ENCODE measurements around the gene PTPRD.
A peak's percentile ranks its signal among the peaks of the same experiment; 100 is the strongest.

Gene PTPRD

DNA sequence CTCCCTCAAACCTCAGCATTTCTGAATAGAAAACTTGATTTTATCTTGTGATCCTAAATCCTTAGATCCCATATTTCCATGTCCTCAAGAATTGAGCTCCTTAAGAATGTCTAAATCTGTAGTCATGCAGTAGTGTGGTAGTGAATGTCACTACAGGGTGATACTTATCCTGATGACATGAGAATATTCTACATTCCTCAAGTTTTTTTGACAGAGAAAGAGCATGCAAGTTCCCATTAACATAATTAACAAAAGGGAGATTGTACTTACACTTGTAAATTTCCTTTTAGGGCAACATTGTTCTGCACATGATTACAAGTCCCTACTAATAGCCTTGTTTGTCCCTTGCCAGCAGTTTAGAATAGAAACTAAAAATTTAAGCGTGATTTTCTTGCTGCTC, 352.3 kb downstream of the PTPRD start:
- no peak for DNase-seq

DNA sequence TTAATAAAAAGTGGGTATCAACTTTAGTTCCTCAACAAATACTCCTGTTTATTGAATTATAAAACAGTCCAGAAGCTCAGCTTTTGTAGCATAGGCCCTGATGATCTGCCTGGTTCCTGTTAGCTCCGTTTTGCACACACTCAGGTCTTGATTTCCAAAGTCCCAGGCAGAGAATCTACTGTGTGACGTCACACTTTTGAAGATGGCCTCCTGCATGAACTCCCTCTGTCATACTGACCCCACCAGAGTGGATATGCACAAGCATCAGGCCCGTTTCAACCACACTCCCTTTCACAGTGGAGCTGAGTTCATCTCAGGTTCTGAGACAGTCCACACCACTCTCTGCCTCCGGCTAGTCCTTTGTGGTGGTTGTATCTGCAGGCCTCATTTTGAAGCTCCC, 353.1 kb downstream of the PTPRD start:
- no peak for DNase-seq

DNA sequence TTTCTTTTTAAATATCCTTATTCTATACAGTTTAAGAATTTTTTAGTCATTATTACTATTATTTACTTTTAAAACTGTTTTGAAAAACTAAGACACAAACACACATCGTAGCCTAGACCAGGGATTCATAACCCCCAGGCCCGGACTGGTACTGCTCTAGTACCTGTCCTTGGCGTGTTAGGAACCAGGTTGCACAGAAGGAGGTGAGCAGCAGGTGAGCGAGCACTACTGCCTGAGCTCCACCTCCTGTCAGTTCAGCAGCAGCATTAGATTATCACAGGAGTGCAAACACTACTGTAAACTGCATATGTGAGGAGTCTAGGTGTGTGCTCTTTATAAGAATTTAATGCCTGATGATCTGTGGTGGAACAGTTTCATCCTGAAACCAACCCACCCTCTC, 357.0 kb downstream of the PTPRD start:
- DNase-seq = no peak

DNA sequence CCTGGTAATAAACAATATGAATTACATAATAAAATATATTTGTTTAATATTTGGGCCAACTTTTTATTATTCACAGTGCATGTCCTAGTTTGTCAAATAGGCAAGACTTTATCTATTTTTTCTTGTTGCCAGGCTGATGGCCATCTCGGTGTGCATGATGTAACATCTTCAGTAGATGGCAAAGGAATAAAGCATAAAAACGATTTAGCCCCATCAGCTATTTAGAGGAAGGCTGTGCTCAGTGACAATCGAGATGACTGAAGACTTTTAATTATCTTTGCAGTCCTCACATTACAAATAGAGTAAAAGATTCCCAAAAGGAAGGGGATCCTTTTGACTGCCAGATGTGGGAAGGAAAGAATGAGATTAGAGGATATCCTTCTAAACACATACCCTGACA, 358.5 kb downstream of the PTPRD start:
- no peak for DNase-seq

DNA sequence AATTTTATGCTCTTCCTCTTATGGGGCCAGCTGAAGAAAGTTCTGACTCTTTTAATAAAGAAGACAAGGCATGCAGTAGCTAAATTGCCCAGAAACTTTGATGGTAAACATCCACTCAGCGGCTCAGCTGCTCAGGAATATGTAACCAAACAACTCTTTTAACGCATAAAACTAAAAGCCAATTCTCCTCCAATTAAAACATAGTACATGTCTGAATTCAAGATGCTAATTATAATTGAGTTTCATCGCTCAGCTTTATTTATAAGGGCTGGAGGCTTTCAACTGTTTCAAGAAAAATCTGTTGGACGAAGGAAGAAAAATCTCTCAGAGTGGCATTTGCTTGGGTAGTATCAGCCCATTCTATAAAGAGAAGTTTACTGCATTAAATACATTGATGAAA, 359.5 kb downstream of the PTPRD start:
- DNase-seq = no peak

DNA sequence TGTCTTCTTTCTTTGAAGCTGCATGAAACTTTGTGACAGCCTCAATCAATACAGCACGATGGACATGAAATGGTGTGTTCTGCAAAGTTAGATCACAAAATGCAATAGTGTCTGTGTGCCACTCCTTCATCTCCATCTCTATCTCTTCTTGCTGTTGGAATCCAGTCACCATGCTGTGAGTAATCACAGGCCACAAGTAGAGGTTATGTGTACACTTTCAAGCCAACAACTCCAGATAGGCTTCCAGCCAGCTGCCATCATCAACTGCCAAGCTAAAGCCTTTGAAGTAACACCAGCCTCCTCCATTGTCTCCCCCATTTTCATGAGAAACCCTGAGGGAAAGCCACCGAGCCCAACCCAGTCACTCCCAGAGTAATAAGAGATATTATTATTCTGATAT, 360.6 kb downstream of the PTPRD start:
- no peak for DNase-seq

DNA sequence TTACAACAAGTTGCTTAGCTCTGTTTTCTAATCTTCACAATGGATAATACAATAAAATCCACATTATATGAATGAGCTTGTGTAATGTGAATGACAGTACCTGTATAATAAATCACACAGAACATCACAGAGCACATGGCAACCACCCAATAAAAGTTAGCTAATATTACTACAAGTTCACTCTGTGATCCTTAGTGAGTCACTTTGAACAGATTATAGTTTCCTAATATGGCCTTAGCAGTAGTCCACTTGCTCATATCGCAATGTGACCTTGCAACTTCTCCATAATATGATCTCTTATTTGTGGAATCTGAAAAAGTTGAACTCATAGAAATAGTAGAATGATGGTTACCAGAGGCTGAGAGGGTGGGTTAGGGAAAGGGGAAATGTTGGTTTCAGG, 361.3 kb downstream of the PTPRD start:
- DNase-seq = no peak

DNA sequence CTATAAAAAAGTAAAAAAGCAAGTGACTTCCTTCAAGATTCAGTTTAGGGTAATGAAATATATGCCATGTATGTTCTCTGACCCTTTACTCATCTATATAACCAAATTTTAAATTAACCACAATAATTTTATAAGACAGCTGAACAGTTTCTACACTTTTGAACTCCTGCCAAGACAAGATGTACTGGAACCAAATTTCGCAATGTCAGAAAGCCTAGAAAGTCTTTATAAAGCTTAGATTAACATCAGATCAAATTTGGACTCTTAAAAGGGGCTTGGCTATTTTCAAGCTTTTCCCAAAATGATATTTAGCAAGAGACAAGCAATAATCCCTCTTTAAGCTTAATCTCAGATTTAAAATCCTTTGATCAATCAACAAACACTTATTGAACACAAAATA, 362.6 kb downstream of the PTPRD start:
- DNase-seq = peak; percentile 43

DNA sequence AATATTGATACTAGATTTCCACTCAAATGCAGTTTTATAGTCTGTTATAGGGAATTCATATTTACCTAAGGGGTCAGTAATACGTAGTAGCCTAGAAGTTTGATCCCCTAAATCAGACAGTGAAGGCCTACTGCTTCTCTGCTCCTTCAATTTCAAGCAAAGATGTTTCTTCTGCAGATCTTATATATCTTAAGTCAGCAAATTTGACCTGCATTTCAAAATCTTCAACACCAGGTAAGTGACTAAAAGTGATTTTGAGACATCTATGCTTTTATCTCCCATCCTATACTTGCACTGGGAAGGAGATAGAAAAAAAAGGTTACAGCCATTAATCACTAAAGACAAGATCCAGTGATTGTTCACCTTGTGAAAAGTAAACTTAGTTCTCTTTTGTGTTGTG, 363.9 kb downstream of the PTPRD start:
- DNase-seq = no peak

DNA sequence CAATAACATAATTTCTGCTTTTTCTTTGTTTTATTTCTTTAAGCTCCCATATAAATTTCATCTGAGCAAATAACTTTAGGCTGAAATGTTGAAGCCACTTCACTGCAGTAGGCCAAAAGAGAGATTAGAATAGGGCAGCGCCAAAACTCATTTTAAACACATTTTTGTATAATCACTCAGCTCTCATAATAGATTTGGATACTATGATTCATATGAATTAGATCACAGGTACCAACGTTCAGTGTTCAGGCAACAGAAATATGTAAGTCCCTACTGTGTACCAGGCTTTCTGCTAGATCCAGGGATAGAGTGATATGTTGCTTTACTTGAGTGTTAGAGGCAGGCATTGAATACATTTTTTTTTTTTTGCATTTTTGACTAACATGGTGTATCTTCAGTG, 370.5 kb downstream of the PTPRD start:
- DNase-seq = no peak

DNA sequence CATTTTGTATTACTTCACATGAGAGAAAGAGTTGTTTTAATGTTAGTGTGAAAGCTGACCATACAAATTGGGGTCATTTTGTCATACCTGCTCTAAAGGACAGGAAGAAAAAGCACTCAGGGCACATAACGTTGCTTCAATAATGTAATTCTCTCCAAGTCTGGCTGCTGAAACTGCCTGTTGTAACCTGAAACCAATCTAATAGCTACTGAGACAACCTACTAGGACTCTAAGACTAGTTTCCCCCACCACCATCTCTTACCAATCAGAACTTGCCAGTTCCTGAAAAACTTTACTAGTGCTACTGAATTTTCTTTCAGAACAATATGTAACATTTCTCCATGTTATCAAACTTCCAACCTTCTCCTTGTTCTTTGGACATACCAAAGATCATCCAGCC, 374.7 kb downstream of the PTPRD start:
- DNase-seq = no peak

DNA sequence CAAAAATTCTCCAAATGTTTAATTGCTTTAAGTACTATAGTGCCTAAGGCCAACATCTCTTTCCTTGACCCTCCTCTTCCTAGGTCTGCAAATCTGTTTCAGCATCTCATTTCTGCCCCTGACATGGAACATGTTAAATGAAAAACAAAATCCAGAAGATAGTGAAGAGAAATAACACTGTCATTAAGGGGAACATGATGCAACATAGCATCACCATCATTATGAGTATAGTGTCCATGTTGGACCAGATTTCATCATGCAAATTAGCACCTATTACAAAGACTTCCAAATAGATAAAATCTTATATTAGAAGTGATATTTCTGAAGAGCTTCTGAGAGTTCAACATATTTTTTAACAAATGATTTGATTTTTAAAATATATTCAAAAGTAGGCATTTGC, 375.2 kb downstream of the PTPRD start:
- DNase-seq = no peak

DNA sequence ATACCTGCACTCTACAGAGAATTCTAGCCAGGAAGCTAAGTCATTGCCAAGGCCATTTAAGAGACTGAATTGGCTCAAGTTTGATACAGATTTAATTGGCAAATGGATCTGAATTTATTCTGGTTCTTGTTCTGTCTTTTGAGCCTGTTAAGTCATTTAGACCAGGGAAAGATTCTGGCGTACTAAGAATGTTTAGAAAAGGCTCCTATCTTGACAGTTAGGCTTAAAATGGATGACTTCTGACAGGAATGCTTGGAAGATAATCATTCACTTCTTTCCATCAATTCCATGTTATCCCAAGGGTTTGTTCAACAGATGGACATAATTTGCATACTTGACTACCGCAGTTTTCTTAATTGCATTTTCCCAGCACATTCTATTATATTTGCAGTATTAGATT, 376.6 kb downstream of the PTPRD start:
- peak; percentile 58 for DNase-seq

DNA sequence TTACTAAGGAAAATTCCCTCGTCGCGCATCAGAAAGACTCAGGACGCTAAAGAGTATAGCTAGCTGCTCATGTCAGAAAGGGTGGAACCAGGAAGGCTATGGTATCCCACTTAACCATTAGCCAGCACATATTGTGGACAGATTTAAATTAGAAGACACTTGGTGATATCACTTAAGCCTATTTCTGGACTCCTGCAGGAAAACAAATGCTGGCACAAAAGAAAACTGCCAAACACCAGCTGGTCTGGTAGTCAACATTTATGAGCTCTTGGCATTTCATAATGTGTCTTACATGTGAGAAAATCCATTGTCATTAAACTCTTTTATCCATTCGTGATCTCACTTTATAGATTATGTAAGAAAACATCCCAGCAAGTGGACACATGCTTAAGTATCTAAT, 377.4 kb downstream of the PTPRD start:
- peak; percentile 90 for DNase-seq

DNA sequence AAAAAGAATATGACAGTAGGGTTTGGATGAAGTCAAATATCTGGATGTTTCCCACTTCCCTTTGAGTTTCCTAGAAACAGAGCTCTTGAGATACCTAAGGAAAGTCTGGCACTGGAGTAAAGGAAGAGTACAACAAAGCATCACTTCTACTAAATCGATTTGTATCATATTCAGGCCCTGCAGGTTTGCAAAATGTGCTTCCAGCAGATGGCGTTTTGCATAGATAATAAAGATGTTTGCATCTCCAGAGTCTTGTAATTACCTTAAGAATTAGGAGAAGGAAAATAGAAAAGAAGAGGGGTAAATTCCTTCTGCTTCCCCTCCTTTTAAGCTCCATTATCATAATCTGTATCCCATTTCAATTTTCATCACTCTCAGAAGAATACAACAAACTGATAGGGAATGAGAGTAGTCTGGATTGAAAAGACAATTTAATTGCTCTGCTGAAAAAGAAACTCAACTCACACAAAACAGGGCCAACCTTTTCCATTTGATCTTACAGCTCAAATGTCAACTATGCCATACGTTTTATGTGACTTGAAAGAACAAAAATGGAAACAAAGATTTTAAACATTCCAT, 380.4 kb downstream of the PTPRD start:
- peak; percentile 55 for DNase-seq

DNA sequence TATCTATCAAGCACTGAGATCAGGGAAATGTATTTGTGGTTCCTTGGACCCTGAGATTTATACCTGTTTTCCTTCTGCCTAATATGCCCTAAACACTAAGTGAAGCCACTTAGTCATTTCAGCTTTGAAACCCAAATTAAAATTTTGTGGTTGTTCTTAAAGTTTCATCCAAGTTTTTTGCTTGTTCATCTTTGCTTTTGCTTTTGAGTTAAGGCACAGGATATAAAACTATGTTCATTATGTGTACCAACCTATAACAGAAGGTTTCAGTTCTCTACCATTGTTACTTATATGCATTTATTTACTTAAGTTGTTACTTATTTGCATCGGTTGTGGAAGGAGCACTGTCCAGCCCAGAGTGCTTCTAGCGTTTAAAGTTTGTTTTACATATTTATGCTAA, 382.3 kb downstream of the PTPRD start:
- DNase-seq = no peak

DNA sequence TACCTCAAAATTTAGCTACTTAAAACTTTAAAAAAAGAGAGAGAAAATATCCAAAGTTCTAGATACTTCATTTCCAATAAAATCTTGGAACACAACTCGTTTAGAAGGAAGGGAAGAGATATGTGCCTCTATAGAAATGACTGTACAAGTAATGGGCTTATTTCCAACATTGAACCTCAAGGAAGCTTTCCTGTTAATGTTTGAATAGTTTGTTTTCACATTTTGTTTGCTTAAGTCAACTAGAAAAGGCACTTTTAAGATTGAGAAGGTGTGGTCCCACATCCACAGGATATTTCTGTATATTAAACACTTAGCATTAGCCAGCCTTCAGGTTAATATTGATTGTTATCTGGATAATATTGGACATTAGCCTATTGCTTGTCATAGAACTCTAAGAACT, 384.7 kb downstream of the PTPRD start:
- no peak for DNase-seq

DNA sequence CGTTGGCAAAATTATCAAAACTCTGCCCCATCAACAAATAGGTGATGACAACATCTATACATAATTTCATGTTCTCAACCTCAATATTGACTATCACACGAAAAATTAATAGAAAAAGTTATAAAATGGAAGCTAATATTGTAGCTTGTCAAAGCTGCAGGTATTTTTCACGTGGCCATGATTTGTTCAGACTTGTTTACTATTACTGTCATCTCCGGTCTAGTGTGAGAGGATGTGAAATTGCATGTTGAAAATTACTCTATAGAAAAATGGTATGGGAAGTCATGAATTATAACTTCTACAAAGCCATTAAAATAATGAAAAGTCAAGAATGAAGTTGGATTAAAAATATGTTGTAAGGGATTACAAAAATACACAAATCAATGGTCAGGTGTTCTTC, 385.8 kb downstream of the PTPRD start:
- no peak for DNase-seq

DNA sequence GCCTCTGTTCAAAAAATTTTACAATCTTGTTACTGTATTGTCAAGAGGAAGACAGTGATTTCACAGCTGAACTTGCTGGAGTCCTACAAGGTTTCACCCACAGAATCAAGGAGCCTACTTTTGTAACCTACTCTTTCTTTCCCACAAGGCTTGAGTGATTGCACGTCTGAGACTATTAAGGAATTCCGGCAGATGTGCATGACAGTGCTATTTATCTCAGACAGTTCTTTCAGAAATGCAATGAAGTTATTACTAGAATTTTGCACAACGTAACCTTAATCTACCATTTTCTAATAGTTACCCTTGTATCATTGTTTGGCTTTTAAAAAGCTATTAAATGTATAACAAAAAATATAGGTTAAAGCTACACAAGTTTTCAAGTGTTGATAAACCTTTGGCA, 400.1 kb downstream of the PTPRD start:
- no peak for DNase-seq

DNA sequence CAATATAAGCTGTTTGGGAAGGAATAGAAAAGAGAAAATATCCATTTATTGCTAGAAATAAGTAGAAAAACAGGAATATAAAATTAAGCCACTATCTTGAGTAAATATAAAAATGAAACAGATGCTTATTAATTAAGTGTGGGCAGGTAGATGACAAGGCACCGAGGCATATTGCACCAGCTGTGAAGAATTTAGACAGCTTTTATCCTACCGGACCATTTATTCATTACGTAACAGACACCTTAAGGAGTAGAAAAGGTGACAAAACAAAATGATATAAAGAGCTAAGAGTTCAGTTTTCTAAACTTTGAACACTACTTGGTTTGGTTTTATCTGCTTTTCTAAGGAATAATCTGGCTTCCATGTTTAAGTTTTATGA, 404.1 kb downstream of the PTPRD start:
- DNase-seq = no peak

DNA sequence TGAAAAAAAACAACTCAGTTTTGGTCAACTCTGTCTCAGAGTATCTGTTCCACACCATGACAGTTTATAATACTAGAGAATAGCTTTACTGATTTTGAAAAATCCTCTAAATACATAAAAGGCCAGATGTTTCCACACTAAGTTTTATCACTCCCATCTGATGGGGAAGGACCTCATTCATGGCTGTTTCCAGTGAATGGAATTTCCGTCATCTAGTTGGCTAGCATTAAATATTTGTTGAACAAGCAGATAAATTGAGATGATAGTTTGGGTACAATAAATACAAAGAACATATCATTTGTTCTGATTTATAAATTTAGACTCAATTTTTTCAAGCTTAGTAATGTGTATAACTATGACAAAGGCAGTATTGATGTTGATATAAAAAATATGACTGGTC, 408.5 kb downstream of the PTPRD start:
- DNase-seq = no peak

DNA sequence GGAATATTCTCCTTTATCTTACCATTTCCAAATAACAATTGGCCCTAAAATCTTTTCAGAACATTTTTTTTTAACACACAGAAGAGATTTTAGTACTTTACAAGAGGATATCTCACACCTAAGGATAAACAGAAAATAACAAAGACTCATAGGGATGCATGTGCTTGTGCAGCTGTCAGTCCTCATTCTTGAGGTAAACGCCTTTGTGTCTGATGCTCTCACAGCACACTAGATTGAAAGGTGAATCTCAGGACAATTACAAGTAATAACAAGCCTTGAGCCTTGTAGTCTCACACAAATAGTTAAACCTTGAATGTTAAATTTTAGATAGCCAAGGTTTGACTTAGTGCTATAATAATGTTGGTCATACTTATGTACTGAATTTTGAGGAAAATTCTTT, 439.2 kb downstream of the PTPRD start:
- no peak for DNase-seq

DNA sequence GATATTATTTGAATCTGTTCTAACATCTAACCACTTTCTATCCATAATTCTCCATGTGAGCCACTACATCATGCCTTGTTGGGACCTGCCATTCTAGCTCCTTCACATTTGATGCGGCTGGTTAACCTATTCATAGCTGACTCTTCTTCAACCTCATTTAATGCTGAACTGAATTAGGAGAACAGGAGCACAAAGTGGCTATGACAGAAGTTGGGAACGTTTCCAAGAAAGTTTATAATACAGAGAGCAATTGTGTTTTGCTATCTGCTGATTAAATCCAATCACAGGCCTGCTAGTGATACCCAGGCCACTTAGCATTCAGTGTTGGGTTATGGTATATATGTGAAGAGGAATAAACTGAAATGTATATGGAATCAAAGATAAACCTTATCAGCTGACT, 440.3 kb downstream of the PTPRD start:
- peak; percentile 45 for DNase-seq

DNA sequence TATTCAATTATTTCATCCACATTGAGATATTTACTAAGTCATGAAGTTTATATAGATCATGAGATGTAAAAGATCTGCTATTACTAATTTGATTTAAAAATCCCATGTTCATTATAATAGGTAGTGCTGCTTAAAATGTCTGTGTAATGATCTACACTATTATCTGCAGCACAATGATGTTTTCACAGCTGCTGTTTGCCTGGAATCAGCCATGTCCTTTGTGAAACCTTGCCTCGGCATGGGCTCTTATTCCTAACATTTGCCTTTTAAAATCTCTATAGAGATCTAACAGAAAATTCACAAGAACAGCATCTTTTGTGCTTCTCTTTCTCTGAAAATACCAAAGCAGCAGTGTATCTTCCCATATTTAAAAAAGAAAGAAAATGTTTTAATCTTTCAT, 444.6 kb downstream of the PTPRD start:
- no peak for DNase-seq

DNA sequence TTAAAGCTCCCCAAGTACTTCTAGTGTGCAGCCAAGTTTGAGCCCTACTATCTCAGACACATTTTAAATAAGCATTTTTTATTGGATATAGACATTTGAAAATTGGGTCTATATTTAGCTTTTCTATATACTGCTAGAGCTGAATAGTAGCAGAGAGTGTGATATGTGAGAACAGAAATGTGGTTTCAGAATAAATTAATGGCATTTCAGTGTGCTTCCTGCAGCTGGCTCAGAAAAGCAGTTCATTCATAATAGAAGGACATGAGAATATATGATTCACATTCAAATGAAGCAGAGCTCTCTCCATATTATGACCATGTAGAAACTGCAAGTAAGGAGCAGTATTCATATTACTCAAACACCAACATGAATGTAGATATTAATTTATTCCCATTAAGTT, 464.0 kb downstream of the PTPRD start:
- DNase-seq = no peak

Data from NCI-H446 treated with DMSO at 0.1 percent for 48 hours (cell line).